ENCODE measurements around the gene AK8.

DNA sequence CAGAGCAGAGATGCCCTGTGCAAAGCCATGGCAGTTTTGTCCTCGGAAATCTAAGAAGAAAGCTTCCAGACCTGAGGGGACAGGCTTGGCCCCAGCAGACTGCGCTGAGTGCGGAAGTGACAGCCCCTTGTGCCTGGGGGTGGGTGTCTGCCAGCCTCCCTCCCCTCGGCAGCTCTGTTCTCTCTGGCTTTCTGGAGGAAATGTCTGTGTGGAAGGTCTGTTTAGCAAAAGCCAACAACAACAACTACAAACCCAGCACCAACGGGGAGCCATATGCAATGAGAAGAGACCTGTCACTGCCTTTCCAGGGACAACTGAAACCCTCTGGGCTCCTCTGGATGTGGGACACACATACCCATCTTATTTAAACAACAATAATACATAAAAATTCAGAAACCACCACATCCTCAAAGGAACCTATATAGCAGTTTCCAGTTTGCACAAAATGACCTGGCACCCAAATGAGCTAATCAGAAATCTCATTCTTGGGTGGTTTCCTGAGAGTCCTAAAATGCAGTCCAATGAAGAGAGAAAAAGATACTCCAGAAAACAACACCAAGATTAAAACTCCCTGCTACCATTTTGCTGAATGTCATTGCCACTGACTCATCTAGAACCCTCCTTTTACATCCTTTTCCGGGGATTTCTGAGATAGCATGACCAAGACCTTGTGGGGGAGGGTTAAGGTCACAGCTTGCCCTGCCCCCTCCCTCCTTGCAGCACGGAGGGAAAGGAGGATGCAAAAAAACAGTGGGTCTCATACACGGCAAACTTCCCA lies 97.7 kb downstream of the AK8 start:
- TF ChIP-seq, protein P1, sequence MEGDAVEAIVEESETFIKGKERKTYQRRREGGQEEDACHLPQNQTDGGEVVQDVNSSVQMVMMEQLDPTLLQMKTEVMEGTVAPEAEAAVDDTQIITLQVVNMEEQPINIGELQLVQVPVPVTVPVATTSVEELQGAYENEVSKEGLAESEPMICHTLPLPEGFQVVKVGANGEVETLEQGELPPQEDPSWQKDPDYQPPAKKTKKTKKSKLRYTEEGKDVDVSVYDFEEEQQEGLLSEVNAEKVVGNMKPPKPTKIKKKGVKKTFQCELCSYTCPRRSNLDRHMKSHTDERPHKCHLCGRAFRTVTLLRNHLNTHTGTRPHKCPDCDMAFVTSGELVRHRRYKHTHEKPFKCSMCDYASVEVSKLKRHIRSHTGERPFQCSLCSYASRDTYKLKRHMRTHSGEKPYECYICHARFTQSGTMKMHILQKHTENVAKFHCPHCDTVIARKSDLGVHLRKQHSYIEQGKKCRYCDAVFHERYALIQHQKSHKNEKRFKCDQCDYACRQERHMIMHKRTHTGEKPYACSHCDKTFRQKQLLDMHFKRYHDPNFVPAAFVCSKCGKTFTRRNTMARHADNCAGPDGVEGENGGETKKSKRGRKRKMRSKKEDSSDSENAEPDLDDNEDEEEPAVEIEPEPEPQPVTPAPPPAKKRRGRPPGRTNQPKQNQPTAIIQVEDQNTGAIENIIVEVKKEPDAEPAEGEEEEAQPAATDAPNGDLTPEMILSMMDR (conservative IDR thresholded peaks at IDR 0.05; ENCODE audit: low read length): no peak
- no peak for TF ChIP-seq EZH2phosphoT487 (IDR thresholded peaks at IDR 0.05; ENCODE audit: borderline replicate concordance)

Data from Loucy (cell line).